ENCODE data around the gene CCR5.

GRCh38 chr3:46360907-46361306 lies 9.8 kb upstream of the CCR5 start:
- TF ChIP-seq CTCF (IDR thresholded peaks at IDR 0.05; ENCODE audit: low read length) (no peak), EZH2 (optimal IDR thresholded peaks at IDR 0.05; ENCODE audit: low read depth, low read length) (no peak)

All from MM.1S (cell line).